ENCODE results near the gene UBE2D3.

GRCh38 chr4:102809190-102809589 lies 18.2 kb downstream of the UBE2D3 start:
- TF ChIP-seq CTCF (conservative IDR thresholded peaks at IDR 0.05) (no peak), ZFX (IDR thresholded peaks at IDR 0.05) (no peak)
